ENCODE data around the gene GPA33. TPM values are rescaled to one million over a fixed set of nuclear protein-coding genes. Genes with fewer than 3 reads are reported as not detected.

GPA33 gene
- total and polyA plus RNA-seq, 9 of the 15 experiments (the other 6 are each of a cell fraction or from before 2014, with no cell fraction given), result 0.13 TPM; not detected in 8

- FAIRE-seq, result no peak
- DNase-seq (ENCODE audit: extremely low read depth in 1 of 4, low spot score in 3 of 4), result no peak
- no peak overlapping the region for H3K4me3 ChIP-seq
- no peaks in the 10 kb centered on the region for H3K79me2 ChIP-seq (ENCODE audit: control insufficient read depth, insufficient read depth, low read length)
- no peak overlapping the region for H3K4me2 ChIP-seq (ENCODE audit: insufficient read depth, low read length)
- no peaks in the 10 kb centered on the region for H3K9me3 ChIP-seq (replicated peaks; ENCODE audit: control insufficient read depth, insufficient read depth, low read depth, low read length)
- ATAC-seq, result no peak
- intact Hi-C loops (cut with micrococcal nuclease), result no loop called here
- in situ Hi-C loops (cut with MboI), result no loop called here
- H3K36me3 ChIP-seq (ENCODE audit: control insufficient read depth, insufficient read depth, low read length), result no peaks in the 10 kb centered on the region
- no peaks in the 10 kb centered on the region for H3K9me1 ChIP-seq (ENCODE audit: control insufficient read depth, insufficient read depth, low read length)
- H2AFZ ChIP-seq (ENCODE audit: low read depth, low read length), result no peak overlapping the region
- H3K27me3 ChIP-seq (ENCODE audit: control insufficient read depth in 2 of 2, insufficient read depth in 2 of 2, low read length in 2 of 2), result peaks cover 24 to 39% of the 10 kb centered on the region in 2 experiments
- no peaks in the 10 kb centered on the region for H3K4me1 ChIP-seq (replicated peaks in 1 of 2; ENCODE audit: control insufficient read depth in 2 of 2, insufficient read depth in 2 of 2, low read length in 2 of 2)
- TF ChIP-seq SMARCA4 (IDR thresholded peaks at IDR 0.05) (no peak), CREBBP (IDR thresholded peaks at IDR 0.05; ENCODE audit: low read depth, low read length) (no peak), L3MBTL2 (IDR thresholded peaks at IDR 0.05) (no peak), ATF3 (IDR thresholded peaks at IDR 0.05) (no peak), ATF3 (CRISPR knock-in tag; conservative IDR thresholded peaks at IDR 0.05) (no peak), ZNF143 (CRISPR knock-in tag; IDR thresholded peaks at IDR 0.05) (no peak), PURB (CRISPR knock-in tag; IDR thresholded peaks at IDR 0.05; ENCODE audit: low read depth) (no peak), NR0B1 (IDR thresholded peaks at IDR 0.05; ENCODE audit: partially characterized antibody) (no peak), ZNF511 (CRISPR knock-in tag; IDR thresholded peaks at IDR 0.05) (no peak), NFYB (IDR thresholded peaks at IDR 0.05; ENCODE audit: extremely low read depth, insufficient read length) (no peak), ZNF408 (CRISPR knock-in tag; IDR thresholded peaks at IDR 0.05; ENCODE audit: low read depth) (no peak), EGR1 (conservative IDR thresholded peaks at IDR 0.05) (no peak), MTA1 (IDR thresholded peaks at IDR 0.05; ENCODE audit: borderline replicate concordance) (no peak)
- ChIA-PET POLR2A (interaction anchor here (0.7 to 1.2 kb wide), 4 partner anchors 11 to 425 kb away, joined by 3 read pairs; no protein-coding TSS in a partner anchor), CTCF (ENCODE audit: low intra/inter-chr PET ratio) (no interaction called here)
- no TSS peak for BruUV-seq (replicated peaks)
- WGBS (ENCODE audit: insufficient coverage, low coverage, missing lambda C conversion rate), result 0% methylated on average over 5 of the region's 5 CpGs
- H3K27ac ChIP-seq (ENCODE audit: extremely low read depth, low read depth, low read length), result no peak overlapping the region
- H3K9ac ChIP-seq (ENCODE audit: insufficient read depth in 1 of 2, low read depth in 2 of 2, low read length in 2 of 2), result no peak overlapping the region
- H4K20me1 ChIP-seq (replicated peaks; ENCODE audit: control insufficient read depth, insufficient read depth, low read length), result no peaks in the 10 kb centered on the region
Measured at GRCh38 chr1:167115655-167116054, 25.5 kb upstream of the GPA33 start.
